Keratinocyte (primary cell): ENCODE data around the gene LMNTD2.

Experiments
- EZH2 ChIP-seq: IDR thresholded peaks from one replicate; pipeline ENCODE4 v1.6.1; 2012; ENCODE audit warnings: inconsistent platforms, mild to moderate bottlenecking, low read length, moderate library complexity
- TF ChIP-seq, protein P1 (sequence below), 3 experiments: IDR thresholded peaks in 1 of 3; conservative IDR thresholded peaks in 1 of 3; optimal IDR thresholded peaks in 1 of 3; 2 replicates in 2 of 3; 3 replicates in 1 of 3; pipeline versions ENCODE3 to v1.5.1; 2011; ENCODE audit warnings: low read length in 3 of 3, mild to moderate bottlenecking in 3 of 3, moderate library complexity in 2 of 3, control low read depth in 1 of 3, inconsistent platforms in 1 of 3; ENCODE audit not compliant: insufficient read depth in 2 of 3; ENCODE audit errors: extremely low read depth in 1 of 3

DNA sequence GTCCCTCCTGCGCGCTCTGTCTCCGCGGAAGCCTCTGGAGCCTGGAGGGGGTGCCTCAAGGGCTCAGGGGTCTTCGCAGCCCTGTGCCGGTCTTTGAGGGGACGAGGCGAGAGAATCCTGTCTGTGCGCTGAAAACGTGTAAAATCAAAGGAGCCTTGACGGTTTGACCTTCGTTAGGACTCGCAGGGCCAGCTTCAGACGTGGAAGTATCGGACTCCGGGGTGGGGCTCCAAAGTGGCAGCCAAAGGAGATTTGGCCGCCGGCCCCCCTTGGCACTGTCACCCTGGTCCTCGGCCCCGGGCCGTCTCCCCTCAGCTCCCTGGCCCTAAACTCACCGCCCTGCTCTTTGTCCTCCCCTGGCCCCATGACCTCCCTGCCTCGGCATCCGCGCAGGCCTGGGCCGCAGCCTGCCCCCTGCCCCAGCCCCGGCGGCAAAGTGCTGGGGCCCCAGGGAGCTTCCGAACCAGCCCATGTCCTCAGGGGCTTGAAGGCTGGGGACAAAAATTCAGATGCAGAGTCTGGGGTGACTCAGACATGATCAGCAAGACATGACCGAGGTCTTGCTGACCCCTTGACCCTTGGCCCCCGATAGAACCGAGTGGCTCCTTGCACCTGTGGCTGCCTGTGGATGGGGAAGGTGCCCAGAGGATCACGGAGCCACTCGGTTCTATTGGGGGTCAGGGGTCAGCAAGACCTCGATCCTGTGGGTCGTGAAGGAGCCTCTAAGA is 8.8 kb upstream of the LMNTD2 start:
- TF ChIP-seq, protein P1, sequence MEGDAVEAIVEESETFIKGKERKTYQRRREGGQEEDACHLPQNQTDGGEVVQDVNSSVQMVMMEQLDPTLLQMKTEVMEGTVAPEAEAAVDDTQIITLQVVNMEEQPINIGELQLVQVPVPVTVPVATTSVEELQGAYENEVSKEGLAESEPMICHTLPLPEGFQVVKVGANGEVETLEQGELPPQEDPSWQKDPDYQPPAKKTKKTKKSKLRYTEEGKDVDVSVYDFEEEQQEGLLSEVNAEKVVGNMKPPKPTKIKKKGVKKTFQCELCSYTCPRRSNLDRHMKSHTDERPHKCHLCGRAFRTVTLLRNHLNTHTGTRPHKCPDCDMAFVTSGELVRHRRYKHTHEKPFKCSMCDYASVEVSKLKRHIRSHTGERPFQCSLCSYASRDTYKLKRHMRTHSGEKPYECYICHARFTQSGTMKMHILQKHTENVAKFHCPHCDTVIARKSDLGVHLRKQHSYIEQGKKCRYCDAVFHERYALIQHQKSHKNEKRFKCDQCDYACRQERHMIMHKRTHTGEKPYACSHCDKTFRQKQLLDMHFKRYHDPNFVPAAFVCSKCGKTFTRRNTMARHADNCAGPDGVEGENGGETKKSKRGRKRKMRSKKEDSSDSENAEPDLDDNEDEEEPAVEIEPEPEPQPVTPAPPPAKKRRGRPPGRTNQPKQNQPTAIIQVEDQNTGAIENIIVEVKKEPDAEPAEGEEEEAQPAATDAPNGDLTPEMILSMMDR (optimal IDR thresholded peaks at IDR 0.05 in 1 of 3, IDR thresholded peaks at IDR 0.05 in 1 of 3, conservative IDR thresholded peaks at IDR 0.05 in 1 of 3; ENCODE audit: extremely low read depth in 1 of 3, insufficient read depth in 2 of 3, low read length in 3 of 3), result no peak
- TF ChIP-seq EZH2, result no peak
